ENCODE results near the gene VAMP4.

VAMP4 gene

GRCh38 chr1:171741872-171742576 lies at the start of gene VAMP4:
TSS of gene VAMP4 (minus strand) at chr1:171742065. CDS start at chr1:171738414, 3,651 bp downstream.
- DNase-seq, result peak; percentile 94

GRCh38 chr1:171790318-171790717 lies 48.5 kb upstream of the VAMP4 start:
- no peak for DNase-seq

DNA sequence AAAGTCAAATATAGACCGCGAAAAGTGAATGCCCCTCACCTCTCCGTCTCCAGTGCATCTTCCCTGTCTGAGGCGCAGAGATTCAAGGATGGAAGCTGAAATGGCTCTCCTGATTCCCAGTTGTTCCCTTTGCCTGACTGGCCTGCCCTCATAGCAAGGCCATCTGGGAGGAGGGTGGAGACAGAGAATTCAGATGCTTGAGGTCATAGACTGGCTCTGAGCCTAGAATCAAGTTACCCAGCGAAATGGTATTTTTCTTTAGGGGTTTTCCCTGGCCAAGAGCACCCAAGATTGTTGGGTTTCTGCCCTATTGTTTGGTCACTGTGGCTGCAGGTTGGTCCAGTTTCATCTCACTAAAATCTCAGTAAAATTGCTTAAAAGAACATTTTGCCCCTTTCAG lies 46.8 kb upstream of the VAMP4 start:
- no peak for DNase-seq

- DNase-seq, result no peak
Observed at GRCh38 chr1:171787686-171788480, 46.0 kb upstream of the VAMP4 start.

DNA sequence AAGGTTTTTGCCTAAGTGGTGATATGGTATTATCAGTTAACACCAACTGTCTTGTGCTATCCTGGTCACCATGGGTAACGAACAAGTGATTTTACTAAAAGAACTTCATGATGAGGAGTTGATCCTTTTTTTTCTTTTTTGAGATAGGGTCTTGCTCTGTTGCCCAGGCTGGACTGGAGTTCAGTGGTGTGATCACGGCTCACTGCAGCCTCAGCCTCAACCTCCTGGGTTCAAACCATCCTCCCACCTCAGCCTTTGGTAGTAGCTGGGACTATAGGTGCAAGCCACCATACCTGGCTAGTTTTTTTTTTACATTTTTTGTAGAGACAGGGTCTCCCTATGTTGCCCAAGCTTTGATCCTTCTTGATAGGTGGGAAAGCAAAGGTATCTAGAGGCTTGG lies 44.7 kb upstream of the VAMP4 start:
- DNase-seq, result no peak

DNA sequence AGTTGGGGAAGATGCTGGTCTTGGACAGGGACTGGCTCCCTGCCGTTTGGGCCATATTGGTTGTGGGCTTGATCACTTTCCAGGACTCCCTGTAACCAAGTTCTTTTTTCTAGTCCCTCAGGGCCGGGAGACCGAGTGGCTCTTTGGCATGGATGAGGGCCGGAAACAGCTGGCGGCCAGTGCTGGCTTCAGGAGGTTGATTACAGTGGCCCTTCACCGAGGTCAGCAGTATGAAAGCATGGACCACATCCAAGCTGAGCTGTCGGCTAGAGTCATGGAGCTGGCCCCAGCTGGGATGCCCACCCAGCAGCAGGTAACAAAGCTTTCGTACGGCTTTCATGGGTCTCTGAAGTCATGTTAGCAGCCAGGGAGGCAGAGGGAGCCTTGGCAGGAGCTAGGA lies 43.9 kb upstream of the VAMP4 start:
- DNase-seq, result no peak

DNA sequence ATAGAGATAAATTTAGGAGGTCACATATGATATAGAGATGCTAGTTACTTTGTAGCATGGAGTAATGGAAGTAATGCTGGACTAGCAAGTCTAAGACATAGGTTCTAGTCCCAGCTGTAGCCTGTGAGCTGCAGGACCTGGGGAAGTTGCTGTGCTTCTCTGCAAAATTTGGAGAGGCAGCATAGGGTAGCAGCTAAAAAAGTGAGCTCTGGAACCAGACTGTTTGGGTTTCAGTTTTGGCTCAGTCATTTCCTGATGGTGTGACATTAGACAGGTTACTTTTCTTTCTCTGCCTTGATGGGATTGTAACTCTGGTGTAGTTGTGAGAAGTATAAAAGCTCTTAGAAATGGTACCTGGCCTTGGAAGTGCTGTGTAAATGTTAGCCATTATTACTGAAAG lies 42.9 kb upstream of the VAMP4 start:
- DNase-seq, result no peak

GRCh38 chr1:171783816-171784530 lies 42.1 kb upstream of the VAMP4 start:
- no peak for DNase-seq

GRCh38 chr1:171781176-171781875 lies 39.5 kb upstream of the VAMP4 start, which contains the start of gene METTL13:
TSS of gene METTL13 (plus strand) at chr1:171781660. CDS start at chr1:171781968, 308 bp downstream.
- DNase-seq, result peak; percentile 99

DNA sequence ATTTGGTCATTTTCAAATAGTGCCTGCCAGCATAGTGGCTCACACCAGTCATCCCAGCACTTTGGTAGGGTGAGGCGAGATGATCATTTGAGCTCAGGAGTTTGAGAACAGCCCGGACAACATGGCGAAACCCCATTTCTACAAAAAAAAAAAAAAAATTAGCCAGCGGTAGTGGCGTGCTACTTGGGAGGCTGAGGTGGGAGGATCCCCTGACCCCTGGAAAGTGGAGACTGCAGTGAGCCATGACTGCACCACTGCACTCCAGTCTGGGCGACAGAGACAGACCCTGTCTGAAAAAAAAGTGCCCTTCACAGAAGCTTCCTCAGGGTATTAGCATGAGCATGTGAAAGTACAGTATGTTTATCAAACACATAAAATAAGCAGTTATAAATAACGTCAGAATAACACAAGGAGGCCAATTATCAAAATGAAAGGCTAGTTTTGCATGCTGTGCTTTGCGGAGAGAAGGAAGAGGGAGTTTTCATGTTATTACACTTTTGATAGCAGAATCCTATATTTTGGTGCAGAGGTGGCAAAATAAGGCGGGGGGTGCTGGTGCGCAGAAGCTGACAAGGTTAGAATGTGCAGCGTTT lies 38.8 kb upstream of the VAMP4 start:
- DNase-seq, result no peak

- DNase-seq, result no peak
Observed at GRCh38 chr1:171772312-171772711, 30.4 kb upstream of the VAMP4 start.

GRCh38 chr1:171769754-171770153 lies 27.9 kb upstream of the VAMP4 start:
- no peak for DNase-seq

DNA sequence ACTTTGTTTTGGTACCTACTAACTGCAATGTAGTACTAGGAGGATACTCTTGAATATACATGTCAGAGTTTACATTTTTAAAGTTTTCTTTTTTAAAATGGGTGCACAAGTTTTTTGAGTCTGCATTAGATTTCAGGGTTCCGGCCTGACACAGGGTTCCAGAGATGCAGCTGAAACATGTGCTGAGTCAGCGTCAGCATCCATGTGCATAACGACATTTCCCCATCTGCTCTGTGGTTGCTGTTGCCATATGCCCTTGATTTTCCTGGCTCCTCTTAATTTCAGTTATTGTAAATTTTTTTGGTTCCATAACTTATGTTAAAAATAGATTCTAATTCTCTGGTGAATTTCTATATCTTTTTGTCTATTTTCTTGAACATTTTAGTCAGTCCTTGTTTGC lies 27.3 kb upstream of the VAMP4 start:
- no peak for DNase-seq

DNA sequence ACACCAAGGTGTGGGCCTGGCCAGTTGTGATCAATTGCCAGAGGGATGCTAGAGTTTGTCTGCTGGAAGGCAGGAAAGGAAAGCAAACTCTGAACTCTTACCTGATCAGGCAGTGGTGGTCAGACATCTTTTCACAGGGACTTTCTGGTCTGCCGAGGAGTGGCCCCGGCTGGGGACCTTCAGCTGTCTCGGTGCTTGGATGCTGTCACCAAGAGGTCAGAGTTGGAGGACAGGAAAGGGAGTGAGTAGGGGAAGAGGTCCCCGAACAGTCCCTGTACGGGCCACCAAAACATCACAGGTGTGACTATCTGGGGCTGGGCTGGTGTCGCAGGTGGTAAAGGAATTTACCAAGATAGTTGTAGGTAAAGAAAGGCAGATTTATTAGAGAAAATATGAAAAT lies 21.9 kb upstream of the VAMP4 start:
- no peak for DNase-seq

- DNase-seq, result no peak
Observed at GRCh38 chr1:171762143-171762563, 20.3 kb upstream of the VAMP4 start.

DNA sequence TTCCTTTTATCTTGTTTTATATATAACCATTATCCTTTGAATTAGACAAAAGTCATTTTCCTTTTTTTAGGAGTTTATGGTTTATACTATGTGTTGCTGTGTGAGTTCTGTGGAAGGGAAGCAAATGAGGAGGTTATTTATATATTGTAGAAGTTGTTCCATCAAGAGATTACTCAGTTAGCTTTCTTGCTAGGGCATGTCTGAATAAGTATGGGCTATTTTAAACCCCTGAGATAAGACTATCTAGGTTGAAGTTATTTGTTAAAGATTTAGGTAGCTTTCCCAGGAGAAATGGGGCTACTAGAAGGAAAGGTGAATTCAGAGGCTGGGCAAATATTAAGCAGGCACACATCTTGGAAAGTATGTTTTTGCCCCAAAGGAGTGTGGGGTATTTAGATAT lies 16.1 kb upstream of the VAMP4 start:
- DNase-seq, result no peak

DNA sequence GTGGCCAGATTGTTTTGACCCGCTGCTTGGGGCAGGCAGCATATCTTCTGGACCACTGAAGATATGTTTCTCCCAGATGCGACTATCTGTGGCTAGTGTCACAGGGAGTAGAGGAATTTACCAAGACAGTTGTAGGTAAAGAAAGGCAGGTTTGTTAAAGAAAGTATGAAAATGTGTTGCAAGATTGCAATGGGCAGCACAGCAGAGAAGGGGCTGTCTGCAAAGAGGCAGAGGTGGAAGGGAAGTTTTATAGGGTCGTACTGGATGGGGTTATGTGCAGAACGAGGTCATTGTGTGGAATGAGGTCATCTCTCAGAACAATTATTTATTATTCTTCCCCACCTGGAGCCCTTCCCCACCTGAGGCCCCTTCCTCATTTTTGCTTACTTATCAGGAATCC lies 15.0 kb upstream of the VAMP4 start:
- no peak for DNase-seq

DNA sequence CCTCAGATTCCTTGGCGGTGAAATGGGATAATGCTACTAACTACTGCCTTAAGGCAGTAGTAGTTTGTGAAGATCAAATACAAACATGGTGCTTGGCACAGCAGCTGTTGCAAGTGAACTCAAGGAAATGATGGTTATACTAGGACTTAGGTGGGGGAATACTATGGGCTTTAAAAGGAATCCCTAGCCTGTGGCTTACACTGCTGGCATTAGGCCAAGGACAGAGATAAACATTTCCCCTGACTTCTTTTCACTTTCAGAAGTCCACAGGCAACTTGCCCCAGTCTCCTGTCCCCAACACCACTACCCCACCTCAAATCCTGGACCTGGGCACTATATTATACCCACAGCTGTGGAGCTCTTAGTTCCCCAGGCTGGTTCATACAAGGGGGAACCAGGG lies 13.1 kb upstream of the VAMP4 start:
- DNase-seq, result no peak

DNA sequence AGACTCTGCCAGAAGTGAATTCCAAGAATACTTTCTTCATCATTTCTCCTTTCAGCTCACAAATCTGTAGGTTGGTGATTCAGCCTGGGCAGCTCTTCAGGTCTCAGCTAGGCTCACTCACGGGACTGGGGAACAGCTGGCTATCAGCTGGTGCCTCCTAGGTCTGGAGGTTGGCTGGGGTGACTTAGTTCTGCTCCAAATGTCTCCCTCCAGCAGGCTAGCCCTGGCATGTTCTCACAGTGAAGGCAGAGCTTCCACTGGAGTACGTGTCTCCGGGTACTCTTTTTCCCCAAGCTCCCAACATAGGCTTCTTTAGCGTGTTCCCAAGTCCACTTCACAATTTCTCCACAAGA lies 12.5 kb upstream of the VAMP4 start:
- no peak for DNase-seq

- DNase-seq, result no peak
Observed at GRCh38 chr1:171753685-171754352, 12.0 kb upstream of the VAMP4 start.

- no peak for DNase-seq
Observed at GRCh38 chr1:171753182-171753581, 11.3 kb upstream of the VAMP4 start.

DNA sequence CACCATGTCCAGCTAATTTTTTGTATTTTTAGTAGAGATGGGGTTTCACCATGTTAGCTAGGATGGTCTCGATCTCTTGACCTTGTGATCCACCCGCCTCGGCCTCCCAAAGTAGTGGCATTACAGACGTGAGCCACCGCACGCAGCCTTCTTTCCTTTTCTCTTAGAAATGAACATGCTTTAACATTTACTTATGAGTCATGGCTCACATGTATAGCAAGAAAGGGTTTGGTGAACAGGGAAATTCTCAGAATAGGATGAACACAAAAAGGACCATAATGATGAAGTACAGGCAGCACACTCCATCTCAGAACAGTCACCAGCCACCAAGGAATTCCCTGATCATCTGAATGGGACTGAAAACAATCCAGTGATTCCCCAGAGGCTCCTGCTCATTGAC lies 9.4 kb upstream of the VAMP4 start:
- DNase-seq, result no peak
